Gastrocnemius medialis (tissue), 4 donors: Measurements from ENCODE around the gene FIBIN.

Experiments used
- POLR2A ChIP-seq, 2 donors: fragments of 450-650 bp; IDR thresholded peaks; one replicate each; pipeline ENCODE4 v1.6.1; 2017; ENCODE audit warnings: antibody characterized with exemption in 2 of 2, mild to moderate bottlenecking in 2 of 2, moderate library complexity in 2 of 2
- TF ChIP-seq, protein P1 (sequence below), 5 experiments: fragments of 450-650 bp in 3 of 5; fragments of 200-600 bp in 2 of 5; sonication (generic) in 2 of 5; IDR thresholded peaks in 4 of 5; conservative IDR thresholded peaks in 1 of 5; 1 replicate in 4 of 5; 2 replicates in 1 of 5; pipeline ENCODE4 v1.5.1; 2016 to 2019; ENCODE audit warnings: antibody characterized with exemption in 5 of 5, mild to moderate bottlenecking in 3 of 5, moderate library complexity in 3 of 5

DNA sequence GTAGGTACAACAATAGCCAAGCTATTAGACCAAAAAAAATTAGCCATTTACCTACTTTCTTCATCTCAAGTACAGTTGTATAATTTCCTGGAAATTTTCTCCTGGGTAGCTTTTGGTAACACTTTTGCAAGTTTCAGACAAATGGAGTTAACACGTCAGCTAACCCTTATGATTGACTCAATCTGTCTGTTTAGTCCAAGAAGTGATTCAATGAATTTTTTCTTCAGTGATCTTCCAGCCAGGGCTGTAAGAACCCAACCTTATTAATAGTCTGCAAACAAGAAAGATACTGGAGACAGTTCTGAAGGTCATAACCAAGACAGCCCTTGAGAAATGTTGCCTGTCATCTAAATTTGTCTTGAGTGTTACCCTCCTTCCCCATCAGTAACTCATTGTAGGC lies 30.1 kb upstream of the FIBIN start:
- TF ChIP-seq, protein P1, sequence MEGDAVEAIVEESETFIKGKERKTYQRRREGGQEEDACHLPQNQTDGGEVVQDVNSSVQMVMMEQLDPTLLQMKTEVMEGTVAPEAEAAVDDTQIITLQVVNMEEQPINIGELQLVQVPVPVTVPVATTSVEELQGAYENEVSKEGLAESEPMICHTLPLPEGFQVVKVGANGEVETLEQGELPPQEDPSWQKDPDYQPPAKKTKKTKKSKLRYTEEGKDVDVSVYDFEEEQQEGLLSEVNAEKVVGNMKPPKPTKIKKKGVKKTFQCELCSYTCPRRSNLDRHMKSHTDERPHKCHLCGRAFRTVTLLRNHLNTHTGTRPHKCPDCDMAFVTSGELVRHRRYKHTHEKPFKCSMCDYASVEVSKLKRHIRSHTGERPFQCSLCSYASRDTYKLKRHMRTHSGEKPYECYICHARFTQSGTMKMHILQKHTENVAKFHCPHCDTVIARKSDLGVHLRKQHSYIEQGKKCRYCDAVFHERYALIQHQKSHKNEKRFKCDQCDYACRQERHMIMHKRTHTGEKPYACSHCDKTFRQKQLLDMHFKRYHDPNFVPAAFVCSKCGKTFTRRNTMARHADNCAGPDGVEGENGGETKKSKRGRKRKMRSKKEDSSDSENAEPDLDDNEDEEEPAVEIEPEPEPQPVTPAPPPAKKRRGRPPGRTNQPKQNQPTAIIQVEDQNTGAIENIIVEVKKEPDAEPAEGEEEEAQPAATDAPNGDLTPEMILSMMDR (IDR thresholded peaks at IDR 0.05 in 4 of 5, conservative IDR thresholded peaks at IDR 0.05 in 1 of 5) = no peak
- TF ChIP-seq POLR2A (IDR thresholded peaks at IDR 0.05) = no peak
